ENCODE data around the gene ITGAD.
"Not testable (repeated sequence)": the region's sequence is repeated elsewhere in the genome, so short reads cannot be mapped to it uniquely, and the experiment has no call there.

ITGAD gene

GRCh38 chr16:31429796-31430195, 36.7 kb downstream of the ITGAD start:
- DNase-seq (ENCODE audit: low read depth in 2 of 2), result no peak

DNA sequence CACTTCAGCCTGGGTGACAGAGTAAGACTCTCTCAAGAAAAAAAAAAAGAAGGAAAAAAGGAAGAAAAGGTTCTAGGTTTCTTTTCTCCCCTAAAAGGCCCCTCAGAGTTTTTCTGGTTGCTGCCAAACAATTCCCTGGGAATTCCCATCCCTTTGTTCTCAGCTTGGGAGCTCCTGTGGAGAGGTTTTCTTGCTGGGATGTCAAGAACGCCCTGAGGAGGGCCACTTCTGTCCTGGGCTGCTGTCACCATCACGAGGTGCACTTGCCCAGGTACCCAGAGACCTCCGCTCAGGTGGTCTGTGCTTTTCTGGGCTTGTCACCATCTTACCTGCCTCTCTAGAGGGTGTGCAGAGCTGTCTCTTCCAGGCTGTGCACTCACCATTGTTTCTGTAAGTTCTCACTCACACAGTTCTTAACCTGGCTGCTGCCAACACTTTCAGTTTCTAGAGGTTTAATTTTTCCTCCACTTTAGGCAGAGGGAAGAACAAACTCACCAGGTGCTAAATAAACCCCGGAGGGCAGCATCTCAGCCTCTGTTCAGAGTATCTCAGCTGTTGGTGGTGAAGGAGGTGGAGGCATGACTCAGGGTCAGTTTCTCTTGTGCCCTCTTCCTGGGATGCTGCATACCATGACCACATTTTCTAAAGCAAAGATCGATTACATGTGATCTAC, 37.4 kb downstream of the ITGAD start:
- DNase-seq (ENCODE audit: low read depth in 2 of 2), result no peak

DNA sequence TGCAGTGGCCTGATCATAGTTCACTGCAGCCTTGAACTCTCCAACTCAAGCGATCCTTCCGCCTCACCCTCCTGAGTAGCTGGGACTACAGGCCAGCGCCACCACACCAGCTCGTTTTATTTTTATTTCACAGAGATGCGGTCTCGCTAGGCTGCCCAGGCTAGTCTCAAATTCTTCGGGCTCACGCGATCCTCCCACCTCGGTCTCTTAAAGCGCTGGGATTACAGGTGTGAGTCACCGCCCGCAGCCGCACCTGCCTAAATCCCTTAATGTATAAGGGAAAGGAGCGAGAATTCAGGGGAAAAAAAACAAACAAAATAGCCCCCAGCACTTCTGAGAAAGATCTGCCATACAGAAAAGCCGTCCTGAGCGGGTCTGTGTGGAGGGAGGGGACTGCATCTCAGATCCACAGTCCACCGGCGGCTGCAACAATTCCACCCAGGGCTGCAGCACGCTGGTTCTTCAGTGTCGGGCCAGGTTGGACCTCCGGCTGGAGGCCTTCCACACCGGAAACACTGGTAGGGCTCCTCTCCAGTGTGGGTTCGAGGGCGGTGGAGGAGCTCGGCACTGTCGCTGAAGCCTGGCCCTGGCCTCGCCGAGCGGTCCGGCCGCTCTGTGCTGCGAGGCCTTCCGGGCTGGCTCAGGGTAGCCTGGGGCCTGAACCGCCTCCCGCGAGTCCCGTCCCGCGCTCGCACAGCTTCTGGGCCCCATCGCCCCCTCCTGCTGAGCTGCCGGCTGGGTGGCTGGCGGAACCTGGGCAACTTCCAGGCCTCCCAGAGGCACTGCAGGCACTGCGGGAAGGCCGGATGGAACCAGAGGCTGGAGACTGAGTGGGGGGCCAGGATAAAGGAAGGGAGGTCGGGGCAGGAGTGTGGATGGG, 42.4 kb downstream of the ITGAD start:
- no peak for DNase-seq (ENCODE audit: low read depth in 2 of 2)

GRCh38 chr16:31436221-31437045, 43.3 kb downstream of the ITGAD start:
- no peak for DNase-seq (ENCODE audit: low read depth in 2 of 2)

- DNase-seq (ENCODE audit: low read depth in 2 of 2), result no peak
Measured at GRCh38 chr16:31438414-31438813, 45.3 kb downstream of the ITGAD start.

DNA sequence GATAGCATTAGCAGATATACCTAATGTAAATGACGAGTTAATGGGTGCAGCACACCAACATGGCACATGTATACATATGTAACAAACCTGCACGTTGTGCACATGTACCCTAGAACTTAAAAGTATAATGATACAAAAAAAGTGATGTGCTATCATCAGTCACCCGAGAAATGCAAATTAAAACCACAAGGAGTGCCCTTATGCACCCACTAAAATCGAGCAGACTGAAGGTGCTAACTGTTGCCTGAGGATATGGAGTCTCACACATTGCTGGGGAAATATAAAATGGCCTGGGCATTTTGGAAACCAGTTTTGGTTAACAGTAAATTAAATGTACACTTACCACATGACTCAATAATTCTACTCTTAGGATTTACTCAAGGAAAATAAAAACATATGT, 45.9 kb downstream of the ITGAD start:
- not testable (repeated sequence) for DNase-seq (ENCODE audit: low read depth in 2 of 2)

GRCh38 chr16:31439519-31439918, 46.4 kb downstream of the ITGAD start:
- DNase-seq (ENCODE audit: low read depth in 2 of 2), result no peak

DNA sequence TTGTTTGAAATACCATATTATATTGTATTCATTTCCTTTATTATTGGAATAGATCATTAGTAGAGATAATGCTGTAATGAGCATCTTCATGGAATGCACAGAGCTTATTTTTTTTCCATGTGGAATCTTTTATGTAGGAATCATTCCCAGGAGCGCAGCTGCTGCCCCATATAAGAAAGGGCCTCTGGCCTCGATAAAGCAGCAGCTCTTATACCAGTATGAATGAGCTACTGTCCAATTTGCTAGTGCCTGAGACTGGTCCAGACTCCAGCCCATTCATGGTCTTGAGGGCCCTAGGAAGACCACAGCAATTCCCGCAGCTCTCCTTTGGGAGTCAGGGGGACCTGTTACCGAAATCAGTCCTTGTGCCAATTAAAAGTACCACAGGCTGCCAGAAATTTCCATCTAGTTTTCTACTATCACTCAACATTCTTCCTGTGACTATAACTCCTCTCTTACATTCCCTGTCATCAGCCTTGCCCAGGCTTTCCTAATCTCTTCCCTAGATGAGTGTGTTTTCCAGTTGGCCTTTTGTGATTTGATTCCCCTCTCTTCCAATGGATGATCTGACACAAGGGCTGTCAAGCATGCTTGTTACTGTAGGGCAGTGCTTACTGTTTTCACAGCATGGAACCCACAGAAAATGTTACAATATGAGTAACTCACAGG, 47.5 kb downstream of the ITGAD start:
- no peak for DNase-seq (ENCODE audit: low read depth in 2 of 2)

GRCh38 chr16:31441956-31442355, 48.8 kb downstream of the ITGAD start:
- no peak for DNase-seq (ENCODE audit: low read depth in 2 of 2)

DNA sequence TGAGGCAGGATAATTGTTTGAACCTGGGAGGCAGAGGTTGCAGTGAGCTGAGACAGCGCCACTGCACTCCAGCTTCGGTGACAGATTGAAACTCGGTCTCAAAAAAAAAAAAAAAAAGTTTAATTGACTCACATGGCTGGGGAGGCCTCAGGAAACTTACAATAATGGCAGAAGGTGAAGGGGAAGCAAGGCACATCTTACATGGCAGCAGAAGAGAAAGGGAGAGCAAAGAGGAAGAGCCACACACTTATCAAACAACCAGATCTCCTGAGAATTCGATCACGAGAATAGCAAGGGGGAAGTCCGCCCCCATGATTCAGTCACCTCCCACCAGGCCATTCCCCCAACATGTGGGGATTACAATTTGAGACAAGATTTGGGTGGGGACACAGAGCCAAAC, 52.8 kb downstream of the ITGAD start:
- not testable (repeated sequence) for DNase-seq (ENCODE audit: low read depth in 2 of 2)

DNA sequence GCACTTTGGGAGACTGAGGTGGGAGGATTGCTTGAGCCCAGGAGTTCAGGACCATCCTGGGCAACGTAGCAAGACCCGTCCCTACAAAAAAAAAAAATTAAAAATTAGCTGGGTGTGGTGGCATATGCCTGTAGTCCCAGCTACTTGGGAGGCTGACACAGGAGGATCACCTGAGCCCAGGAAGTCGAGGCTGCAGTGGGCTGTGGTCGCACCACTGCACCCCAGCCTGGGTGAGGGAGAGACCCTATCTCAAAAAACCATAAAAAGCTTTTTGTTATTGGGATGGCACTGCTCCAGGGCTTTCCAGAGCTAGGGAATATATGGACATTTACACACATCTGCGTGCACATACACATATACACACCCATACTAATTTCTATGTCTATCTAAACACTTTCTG, 58.1 kb downstream of the ITGAD start:
- no peak for DNase-seq (ENCODE audit: low read depth in 2 of 2)

DNA sequence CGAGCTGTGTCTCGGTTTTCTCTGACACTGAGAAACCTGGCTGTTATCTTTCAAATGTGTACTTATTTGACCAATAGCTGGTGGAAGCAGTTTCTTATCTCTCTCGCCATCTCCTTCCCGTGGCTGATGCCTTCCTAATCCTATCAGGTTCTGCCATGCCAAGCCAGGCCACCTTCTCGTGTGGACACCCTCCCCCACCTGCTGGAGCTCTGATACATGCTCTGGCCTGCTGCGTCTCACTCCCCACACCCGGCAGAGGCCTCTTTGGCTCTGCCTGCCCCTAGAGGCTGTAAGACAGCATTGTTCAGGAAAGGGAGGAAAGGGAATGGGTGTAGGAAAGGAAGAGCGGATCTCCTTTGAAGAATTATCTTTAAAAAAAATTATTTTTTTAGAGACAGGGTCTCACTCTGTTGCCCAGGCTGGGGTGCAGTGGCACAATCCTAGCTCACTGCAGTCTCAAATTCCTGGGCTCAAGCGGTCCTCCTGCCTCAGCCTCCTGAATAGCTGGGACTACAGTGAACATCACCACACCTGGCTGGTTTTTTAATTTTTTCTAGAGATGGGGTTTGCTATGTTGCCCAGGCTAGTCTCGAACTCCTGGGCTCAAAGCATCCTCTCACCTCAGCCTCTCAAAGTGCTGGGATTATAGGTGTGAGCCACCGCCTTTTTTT, 58.7 kb downstream of the ITGAD start:
- no peak for DNase-seq (ENCODE audit: low read depth in 2 of 2)

GRCh38 chr16:31452631-31453106, 59.5 kb downstream of the ITGAD start:
- DNase-seq (ENCODE audit: low read depth in 2 of 2), result no peak

DNA sequence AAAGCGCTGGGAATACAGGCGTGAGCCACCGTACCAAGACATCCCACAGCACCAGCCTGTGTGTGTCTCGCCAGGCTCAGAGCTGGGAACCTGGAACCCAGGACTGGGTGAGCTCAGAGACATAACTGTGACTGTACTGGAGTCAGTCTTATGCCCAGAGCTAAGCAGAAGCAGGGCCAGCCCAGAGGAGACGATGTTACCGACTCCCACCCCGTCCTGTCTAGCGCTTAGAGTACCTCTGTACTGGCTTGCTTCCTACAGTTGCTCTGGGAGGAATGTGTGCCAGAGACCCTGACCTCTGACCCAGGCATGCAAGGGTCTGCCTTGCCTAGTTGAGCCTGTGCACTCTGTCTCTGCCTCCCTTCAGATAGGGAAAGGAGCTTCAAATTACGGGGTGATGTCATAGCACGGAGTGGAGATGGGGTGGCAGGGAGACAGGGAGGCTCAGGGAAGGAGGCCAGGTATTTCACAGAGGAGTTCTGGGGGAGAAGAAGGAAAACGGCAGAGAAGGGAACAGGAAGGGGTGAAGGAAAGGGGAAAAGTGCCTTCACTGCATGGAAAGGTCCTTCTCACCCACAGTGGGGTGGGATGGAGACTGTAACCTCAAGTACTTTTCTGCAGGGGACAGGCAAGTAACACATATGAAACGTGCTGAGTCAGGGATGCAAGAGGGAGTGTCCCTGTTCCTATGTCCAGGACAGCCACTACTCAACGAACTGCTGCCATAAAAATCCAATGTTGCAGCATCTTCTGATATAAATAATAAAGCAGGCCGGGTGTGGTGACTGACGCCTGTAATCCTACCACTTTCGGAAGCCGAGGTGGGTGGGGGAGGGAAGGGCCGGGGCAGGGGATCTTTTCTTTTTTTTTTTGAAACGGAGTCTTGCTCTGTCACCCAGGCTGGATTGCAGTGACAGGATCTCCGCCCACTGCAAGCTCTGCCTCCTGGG, 60.4 kb downstream of the ITGAD start:
- DNase-seq (ENCODE audit: low read depth in 2 of 2), result no peak

GRCh38 chr16:31455601-31456314, 62.6 kb downstream of the ITGAD start:
- DNase-seq (ENCODE audit: low read depth in 2 of 2), result no peak

GRCh38 chr16:31456988-31457360, 63.8 kb downstream of the ITGAD start:
- no peak for DNase-seq (ENCODE audit: low read depth in 2 of 2)

- no peak for DNase-seq (ENCODE audit: low read depth in 2 of 2)
Measured at GRCh38 chr16:31458073-31458843, 65.1 kb downstream of the ITGAD start.

GRCh38 chr16:31458844-31459686, 65.9 kb downstream of the ITGAD start, which contains the start of gene ARMC5:
TSS of gene ARMC5 (plus strand) at chr16:31459501. CDS start at chr16:31459525, 24 bp downstream.
- peak; percentile 95 to 96 for DNase-seq (ENCODE audit: low read depth in 2 of 2)

All from stimulated activated CD4-positive, alpha-beta T cell treated with anti-CD3 and anti-CD28 coated beads, Interleukin-12 subunit alpha, Interleukin-12 subunit beta, amount 100 ng/mL, for 24 hours (primary cell).